HEK293 (cell line): ENCODE data around the gene HAAO.

ENCODE experiments used
- CTCF ChIA-PET: fragments of 350-600 bp; formaldehyde crosslinking; extraction: SDS; loops from one replicate; lab custom pipeline; 2021; ENCODE audit warnings: antibody characterized with exemption; lab: Yijun Ruan, JAX
- POLR2A ChIA-PET: fragments of 300-600 bp; formaldehyde crosslinking; extraction: SDS; loops from one replicate; lab custom pipeline; 2020; ENCODE audit warnings: antibody characterized with exemption, inconsistent platforms; lab: Yijun Ruan, JAX
- H3K27ac ChIP-seq: fragments of 200-500 bp; sonication (Bioruptor generic); 2 replicates; pipeline ENCODE4 v1.5.1; 2014; ENCODE audit warnings: low read depth, low read length, control low read depth, inconsistent platforms; ENCODE audit errors: extremely low read depth
- H3K36me3 ChIP-seq, 2 experiments: fragments of 200-500 bp in 1 of 2; sonication (Bioruptor generic) in 1 of 2; 1 replicate in 1 of 2; 2 replicates in 1 of 2; pipeline ENCODE4 v1.5.1; 2014 to 2017; ENCODE audit warnings: inconsistent platforms in 2 of 2, low read length in 2 of 2; ENCODE audit not compliant: control insufficient read depth in 2 of 2, insufficient read depth in 1 of 2
- H3K4me1 ChIP-seq: fragments of 200-500 bp; sonication (Bioruptor generic); 2 replicates; pipeline ENCODE4 v1.5.1; 2014; ENCODE audit warnings: mild to moderate bottlenecking, low read length, inconsistent platforms; ENCODE audit not compliant: control insufficient read depth, insufficient read depth
- H3K4me3 ChIP-seq: 2 replicates; pipeline ENCODE4 v1.5.1; 2011; ENCODE audit warnings: low read depth, mild to moderate bottlenecking, control low read depth, low read length, moderate library complexity
- H3K9me3 ChIP-seq: fragments of 200-500 bp; sonication (Bioruptor generic); 2 replicates; pipeline ENCODE4 v1.5.1; 2014; ENCODE audit warnings: low read depth, low read length, inconsistent platforms; ENCODE audit not compliant: control insufficient read depth, insufficient read depth
- INSM2 ChIP-seq: fragments of 450-650 bp; formaldehyde crosslinking; IDR thresholded peaks from 2 replicates; pipeline ENCODE4 v1.5.1; 2016; ENCODE audit warnings: missing biosample characterization, missing genetic modification characterization
- REST ChIP-seq: fragments of 450-650 bp; formaldehyde crosslinking; IDR thresholded peaks from 2 replicates; pipeline ENCODE4 v1.5.1; 2016; ENCODE audit warnings: missing biosample characterization, missing genetic modification characterization
- ZFP41 ChIP-seq: fragments of 450-650 bp; formaldehyde crosslinking; IDR thresholded peaks from 2 replicates; pipeline ENCODE4 v1.5.1; 2016; ENCODE audit warnings: missing biosample characterization, missing genetic modification characterization, borderline replicate concordance
- ZNF121 ChIP-seq: fragments of 450-650 bp; formaldehyde crosslinking; IDR thresholded peaks from 2 replicates; pipeline ENCODE4 v1.5.1; 2016; ENCODE audit warnings: missing biosample characterization, missing genetic modification characterization
- ZNF140 ChIP-seq: fragments of 450-650 bp; formaldehyde crosslinking; IDR thresholded peaks from 2 replicates; pipeline ENCODE4 v1.5.1; 2016; ENCODE audit warnings: missing biosample characterization, missing genetic modification characterization
- ZNF146 ChIP-seq: fragments of 450-650 bp; formaldehyde crosslinking; IDR thresholded peaks from 2 replicates; pipeline ENCODE4 v1.5.1; 2016; ENCODE audit warnings: missing biosample characterization, missing genetic modification characterization
- ZNF157 ChIP-seq: fragments of 450-650 bp; formaldehyde crosslinking; IDR thresholded peaks from 2 replicates; pipeline ENCODE4 v1.5.1; 2016; ENCODE audit warnings: missing biosample characterization, missing genetic modification characterization
- ZNF174 ChIP-seq: fragments of 450-650 bp; formaldehyde crosslinking; IDR thresholded peaks from 2 replicates; pipeline ENCODE4 v1.5.0; 2017; ENCODE audit warnings: missing biosample characterization, mild to moderate bottlenecking, missing genetic modification characterization
- ZNF202 ChIP-seq: fragments of 450-650 bp; formaldehyde crosslinking; IDR thresholded peaks from 2 replicates; pipeline ENCODE4 v1.5.1; 2016; ENCODE audit warnings: missing biosample characterization, missing genetic modification characterization, borderline replicate concordance
- ZNF266 ChIP-seq: fragments of 450-650 bp; formaldehyde crosslinking; IDR thresholded peaks from 2 replicates; pipeline ENCODE4 v1.5.1; 2016; ENCODE audit warnings: missing biosample characterization, missing genetic modification characterization, low read depth
- ZNF341 ChIP-seq: fragments of 450-650 bp; formaldehyde crosslinking; IDR thresholded peaks from 2 replicates; pipeline ENCODE4; 2016; ENCODE audit warnings: low read depth, missing biosample characterization, missing genetic modification characterization
- ZNF37A ChIP-seq: fragments of 450-650 bp; IDR thresholded peaks from 2 replicates; pipeline ENCODE4 v1.5.1; 2018; ENCODE audit warnings: missing biosample characterization, missing genetic modification characterization
- ZNF391 ChIP-seq: fragments of 450-650 bp; formaldehyde crosslinking; IDR thresholded peaks from 2 replicates; pipeline ENCODE4 v1.5.1; 2016; ENCODE audit warnings: low read depth, missing biosample characterization, missing genetic modification characterization, borderline replicate concordance
- ZNF449 ChIP-seq: fragments of 450-650 bp; formaldehyde crosslinking; IDR thresholded peaks from 2 replicates; pipeline ENCODE4 v1.5.1; 2017; ENCODE audit warnings: missing biosample characterization, mild to moderate bottlenecking, missing genetic modification characterization, moderate library complexity
- ZNF549 ChIP-seq: fragments of 450-650 bp; IDR thresholded peaks from 2 replicates; pipeline ENCODE4 v1.5.1; 2018; ENCODE audit warnings: missing biosample characterization, missing genetic modification characterization, mild to moderate bottlenecking, inconsistent platforms, moderate library complexity
- ZNF626 ChIP-seq: fragments of 450-650 bp; sonication (Bioruptor Pico); formaldehyde crosslinking; IDR thresholded peaks from 2 replicates; pipeline ENCODE4 v1.5.1; 2018; ENCODE audit warnings: missing biosample characterization, missing genetic modification characterization, inconsistent platforms
- ZNF777 ChIP-seq: fragments of 450-650 bp; formaldehyde crosslinking; IDR thresholded peaks from 2 replicates; pipeline ENCODE4 v1.5.1; 2017; ENCODE audit warnings: missing biosample characterization, missing genetic modification characterization, borderline replicate concordance
- ZNF792 ChIP-seq: fragments of 450-650 bp; formaldehyde crosslinking; IDR thresholded peaks from 2 replicates; pipeline ENCODE4 v1.5.1; 2016; ENCODE audit warnings: missing biosample characterization, missing genetic modification characterization
- TF ChIP-seq, protein P1 (sequence below): fragments of 450-650 bp; formaldehyde crosslinking; IDR thresholded peaks from 2 replicates; pipeline ENCODE4 v1.5.1; 2016; ENCODE audit warnings: missing biosample characterization, missing genetic modification characterization
- TF ChIP-seq, protein P2 (sequence below): fragments of 450-650 bp; formaldehyde crosslinking; IDR thresholded peaks from 2 replicates; pipeline ENCODE4 v1.5.1; 2016; ENCODE audit warnings: missing biosample characterization, missing genetic modification characterization
- TF ChIP-seq, protein P3 (sequence below): fragments of 450-650 bp; formaldehyde crosslinking; conservative IDR thresholded peaks from 2 replicates; pipeline ENCODE4 v1.5.1; 2016; ENCODE audit warnings: low read depth, missing biosample characterization, missing genetic modification characterization

The HAAO gene

GRCh38 chr2:42841344-42841743 lies 49.0 kb upstream of the HAAO start:
- H3K9me3 ChIP-seq: no peaks in the 10 kb centered on the region
- no peak overlapping the region for H3K27ac ChIP-seq
- no peak overlapping the region for H3K4me3 ChIP-seq
- no peaks in the 10 kb centered on the region for H3K36me3 ChIP-seq
- ChIA-PET POLR2A (no interaction called here), CTCF (interaction anchor here (0.8 kb wide), 1 partner anchor 19 kb away, joined by 4 read pairs; no protein-coding TSS in a partner anchor)
- H3K4me1 ChIP-seq: peaks cover 6% of the 10 kb centered on the region; the same call in 1 of the 2 replicates
- no peak for TF ChIP-seq ZNF626
- TF ChIP-seq, protein P1, sequence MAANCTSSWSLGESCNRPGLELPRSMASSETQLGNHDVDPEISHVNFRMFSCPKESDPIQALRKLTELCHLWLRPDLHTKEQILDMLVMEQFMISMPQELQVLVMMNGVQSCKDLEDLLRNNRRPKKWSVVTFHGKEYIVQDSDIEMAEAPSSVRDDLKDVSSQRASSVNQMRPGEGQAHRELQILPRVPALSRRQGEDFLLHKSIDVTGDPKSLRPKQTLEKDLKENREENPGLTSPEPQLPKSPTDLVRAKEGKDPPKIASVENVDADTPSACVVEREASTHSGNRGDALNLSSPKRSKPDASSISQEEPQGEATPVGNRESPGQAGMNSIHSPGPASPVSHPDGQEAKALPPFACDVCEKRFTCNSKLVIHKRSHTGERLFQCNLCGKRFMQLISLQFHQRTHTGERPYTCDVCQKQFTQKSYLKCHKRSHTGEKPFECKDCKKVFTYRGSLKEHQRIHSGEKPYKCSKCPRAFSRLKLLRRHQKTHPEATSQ (tag by site-specific recombination): no peak
- TF ChIP-seq, protein P2, sequence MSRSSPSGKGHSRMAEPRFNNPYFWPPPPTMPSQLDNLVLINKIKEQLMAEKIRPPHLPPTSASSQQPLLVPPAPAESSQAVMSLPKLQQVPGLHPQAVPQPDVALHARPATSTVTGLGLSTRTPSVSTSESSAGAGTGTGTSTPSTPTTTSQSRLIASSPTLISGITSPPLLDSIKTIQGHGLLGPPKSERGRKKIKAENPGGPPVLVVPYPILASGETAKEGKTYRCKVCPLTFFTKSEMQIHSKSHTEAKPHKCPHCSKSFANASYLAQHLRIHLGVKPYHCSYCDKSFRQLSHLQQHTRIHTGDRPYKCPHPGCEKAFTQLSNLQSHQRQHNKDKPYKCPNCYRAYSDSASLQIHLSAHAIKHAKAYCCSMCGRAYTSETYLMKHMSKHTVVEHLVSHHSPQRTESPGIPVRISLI: no peak
- TF ChIP-seq ZNF202 (tag by site-specific recombination): no peak
- TF ChIP-seq ZNF777: no peak
- no peak for TF ChIP-seq INSM2 (tag by site-specific recombination)
- no peak for TF ChIP-seq ZNF174
- no peak for TF ChIP-seq ZFP41 (tag by site-specific recombination)
- no peak for TF ChIP-seq ZNF146 (tag by site-specific recombination)
- no peak for TF ChIP-seq ZNF391 (tag by site-specific recombination)
- TF ChIP-seq, protein P3, sequence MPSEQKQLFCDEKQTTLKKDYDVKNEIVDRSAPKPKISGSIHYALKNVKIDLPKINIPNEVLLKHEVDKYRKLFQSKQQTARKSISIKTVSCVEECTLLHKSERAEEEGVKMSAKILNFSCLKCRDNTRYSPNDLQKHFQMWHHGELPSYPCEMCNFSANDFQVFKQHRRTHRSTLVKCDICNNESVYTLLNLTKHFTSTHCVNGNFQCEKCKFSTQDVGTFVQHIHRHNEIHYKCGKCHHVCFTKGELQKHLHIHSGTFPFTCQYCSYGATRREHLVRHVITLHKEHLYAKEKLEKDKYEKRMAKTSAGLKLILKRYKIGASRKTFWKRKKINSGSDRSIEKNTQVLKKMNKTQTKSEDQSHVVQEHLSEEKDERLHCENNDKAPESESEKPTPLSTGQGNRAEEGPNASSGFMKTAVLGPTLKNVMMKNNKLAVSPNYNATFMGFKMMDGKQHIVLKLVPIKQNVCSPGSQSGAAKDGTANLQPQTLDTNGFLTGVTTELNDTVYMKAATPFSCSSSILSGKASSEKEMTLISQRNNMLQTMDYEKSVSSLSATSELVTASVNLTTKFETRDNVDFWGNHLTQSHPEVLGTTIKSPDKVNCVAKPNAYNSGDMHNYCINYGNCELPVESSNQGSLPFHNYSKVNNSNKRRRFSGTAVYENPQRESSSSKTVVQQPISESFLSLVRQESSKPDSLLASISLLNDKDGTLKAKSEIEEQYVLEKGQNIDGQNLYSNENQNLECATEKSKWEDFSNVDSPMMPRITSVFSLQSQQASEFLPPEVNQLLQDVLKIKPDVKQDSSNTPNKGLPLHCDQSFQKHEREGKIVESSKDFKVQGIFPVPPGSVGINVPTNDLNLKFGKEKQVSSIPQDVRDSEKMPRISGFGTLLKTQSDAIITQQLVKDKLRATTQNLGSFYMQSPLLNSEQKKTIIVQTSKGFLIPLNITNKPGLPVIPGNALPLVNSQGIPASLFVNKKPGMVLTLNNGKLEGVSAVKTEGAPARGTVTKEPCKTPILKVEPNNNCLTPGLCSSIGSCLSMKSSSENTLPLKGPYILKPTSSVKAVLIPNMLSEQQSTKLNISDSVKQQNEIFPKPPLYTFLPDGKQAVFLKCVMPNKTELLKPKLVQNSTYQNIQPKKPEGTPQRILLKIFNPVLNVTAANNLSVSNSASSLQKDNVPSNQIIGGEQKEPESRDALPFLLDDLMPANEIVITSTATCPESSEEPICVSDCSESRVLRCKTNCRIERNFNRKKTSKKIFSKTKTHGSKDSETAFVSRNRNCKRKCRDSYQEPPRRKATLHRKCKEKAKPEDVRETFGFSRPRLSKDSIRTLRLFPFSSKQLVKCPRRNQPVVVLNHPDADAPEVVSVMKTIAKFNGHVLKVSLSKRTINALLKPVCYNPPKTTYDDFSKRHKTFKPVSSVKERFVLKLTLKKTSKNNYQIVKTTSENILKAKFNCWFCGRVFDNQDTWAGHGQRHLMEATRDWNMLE (tag by site-specific recombination): no peak
- no peak for TF ChIP-seq ZNF266 (tag by site-specific recombination)
- TF ChIP-seq ZNF792: no peak
- TF ChIP-seq ZNF37A (tag by site-specific recombination): no peak
- TF ChIP-seq, all 188 proteins: peak for 0

- H3K36me3 ChIP-seq: no peaks in the 10 kb centered on the region
- H3K27ac ChIP-seq: no peak overlapping the region
- H3K4me1 ChIP-seq: peaks cover 6% of the 10 kb centered on the region; the same call in 1 of the 2 replicates
- no peak overlapping the region for H3K4me3 ChIP-seq
- ChIA-PET CTCF (interaction anchor here (0.8 to 2.5 kb wide), 2 partner anchors 13 to 19 kb away, joined by 4 to 12 read pairs; no protein-coding TSS in a partner anchor), POLR2A (no interaction called here)
- H3K9me3 ChIP-seq: no peaks in the 10 kb centered on the region
- TF ChIP-seq ZNF777 (no peak), ZNF549 (tag by site-specific recombination) (no peak), ZNF140 (tag by site-specific recombination) (no peak), ZNF341 (tag by site-specific recombination) (no peak), ZNF449 (tag by site-specific recombination) (no peak), ZNF157 (no peak), ZNF121 (tag by site-specific recombination) (no peak), REST (tag by site-specific recombination) (no peak)
Measured at GRCh38 chr2:42840760-42841159, 48.4 kb upstream of the HAAO start.
